CMK (cell line): ENCODE measurements around the gene NPTN.

Experiments
- DNase-seq: peaks from one replicate; pipeline ENCODE4 v3.0.0-alpha.2; 2010; ENCODE audit warnings: low read depth

The NPTN gene

GRCh38 chr15:73518180-73518862 lies 114.9 kb downstream of the NPTN start:
- DNase-seq, result no peak

- DNase-seq, result no peak
Observed at GRCh38 chr15:73517566-73517965, 115.6 kb downstream of the NPTN start.

- no peak for DNase-seq
Observed at GRCh38 chr15:73515527-73515926, 117.7 kb downstream of the NPTN start.
